ENCODE results near the gene WDR72.

WDR72 gene

DNA sequence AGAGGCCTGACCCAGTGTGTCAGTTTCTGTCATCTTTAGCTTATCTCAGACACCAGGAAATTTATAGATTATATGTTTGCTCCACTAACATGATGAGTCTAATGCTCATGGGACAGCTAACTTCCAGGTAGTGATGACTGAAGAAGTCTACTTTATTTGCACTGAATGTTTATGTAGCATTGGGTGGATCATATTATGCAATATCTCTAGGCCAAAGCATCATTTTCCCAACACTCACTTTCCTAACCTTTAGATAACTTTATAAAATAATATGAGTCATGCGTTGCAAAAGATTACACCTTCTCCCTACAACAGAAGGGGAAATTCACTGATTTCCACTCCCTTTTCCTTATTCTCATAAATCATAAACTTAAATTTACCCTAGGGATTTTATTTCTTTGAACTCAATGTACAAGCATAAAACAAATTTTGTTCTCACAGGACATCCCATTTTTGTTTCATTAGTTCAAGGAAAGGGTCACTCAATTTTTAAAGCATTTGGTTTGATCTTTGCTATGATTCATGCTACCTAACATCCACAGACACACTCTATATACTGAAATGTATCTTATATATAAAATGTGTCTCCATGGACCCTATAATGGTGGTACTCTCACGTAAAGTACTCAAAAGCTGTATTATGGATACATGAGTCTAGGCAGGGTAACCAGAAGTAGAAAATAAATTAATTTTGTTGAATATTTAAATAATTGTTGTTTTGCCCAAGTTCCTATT lies 225.2 kb downstream of the WDR72 start:
- Histone ChIP-seq H3K4me1 (ENCODE audit: control insufficient read depth, low read length) (no peaks in the 10 kb centered on the region), H4K20me1 (ENCODE audit: control insufficient read depth, insufficient read depth, low read depth, low read length) (no peaks in the 10 kb centered on the region), H3K27me3 (ENCODE audit: control insufficient read depth, low read length) (no peaks in the 10 kb centered on the region), H3K4me2 (ENCODE audit: low read length) (no peak overlapping the region), H3K9me2 (replicated peaks; ENCODE audit: control insufficient read depth, low read length) (no peaks in the 10 kb centered on the region), H3K27ac (ENCODE audit: low read depth, low read length) (no peak overlapping the region), H3K36me3 (ENCODE audit: control insufficient read depth, low read length) (no peaks in the 10 kb centered on the region), H3K79me2 (ENCODE audit: control insufficient read depth, low read length) (no peaks in the 10 kb centered on the region), H3K4me3 (ENCODE audit: low read length) (no peak overlapping the region), H3F3A (ENCODE audit: control insufficient read depth, insufficient read depth) (no peaks in the 10 kb centered on the region), H3K9me3 (ENCODE audit: control insufficient read depth, insufficient read depth, low read length) (no peaks in the 10 kb centered on the region)
- TF ChIP-seq, protein P1, sequence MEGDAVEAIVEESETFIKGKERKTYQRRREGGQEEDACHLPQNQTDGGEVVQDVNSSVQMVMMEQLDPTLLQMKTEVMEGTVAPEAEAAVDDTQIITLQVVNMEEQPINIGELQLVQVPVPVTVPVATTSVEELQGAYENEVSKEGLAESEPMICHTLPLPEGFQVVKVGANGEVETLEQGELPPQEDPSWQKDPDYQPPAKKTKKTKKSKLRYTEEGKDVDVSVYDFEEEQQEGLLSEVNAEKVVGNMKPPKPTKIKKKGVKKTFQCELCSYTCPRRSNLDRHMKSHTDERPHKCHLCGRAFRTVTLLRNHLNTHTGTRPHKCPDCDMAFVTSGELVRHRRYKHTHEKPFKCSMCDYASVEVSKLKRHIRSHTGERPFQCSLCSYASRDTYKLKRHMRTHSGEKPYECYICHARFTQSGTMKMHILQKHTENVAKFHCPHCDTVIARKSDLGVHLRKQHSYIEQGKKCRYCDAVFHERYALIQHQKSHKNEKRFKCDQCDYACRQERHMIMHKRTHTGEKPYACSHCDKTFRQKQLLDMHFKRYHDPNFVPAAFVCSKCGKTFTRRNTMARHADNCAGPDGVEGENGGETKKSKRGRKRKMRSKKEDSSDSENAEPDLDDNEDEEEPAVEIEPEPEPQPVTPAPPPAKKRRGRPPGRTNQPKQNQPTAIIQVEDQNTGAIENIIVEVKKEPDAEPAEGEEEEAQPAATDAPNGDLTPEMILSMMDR (IDR thresholded peaks at IDR 0.05; ENCODE audit: low read depth, low read length, poor library complexity, severe bottlenecking) = no peak
- no peak for TF ChIP-seq EZH2phosphoT487 (IDR thresholded peaks at IDR 0.05; ENCODE audit: borderline replicate concordance, low read length)

DNA sequence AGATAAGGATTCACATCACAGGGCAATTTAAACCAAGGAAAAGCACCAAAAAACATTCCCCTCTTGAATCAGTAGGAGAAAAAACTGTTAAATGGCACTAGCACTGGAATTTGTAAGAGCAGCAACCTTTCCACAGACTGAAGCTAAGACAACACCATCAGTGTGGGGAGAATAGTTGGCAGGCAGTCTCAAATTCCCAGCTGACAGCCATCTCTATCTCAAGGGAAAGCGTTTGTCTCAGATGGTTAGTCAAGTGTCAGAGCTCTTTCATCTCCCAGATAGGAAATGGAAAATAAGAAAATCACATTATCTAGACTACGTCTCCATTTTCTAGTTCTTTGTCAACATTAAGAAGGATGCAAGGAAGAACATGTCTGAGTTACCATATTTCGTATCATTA lies 228.7 kb downstream of the WDR72 start:
- H3K9me3 ChIP-seq (ENCODE audit: control insufficient read depth, insufficient read depth, low read length) = no peaks in the 10 kb centered on the region
- H3K4me1 ChIP-seq (ENCODE audit: control insufficient read depth, low read length) = no peaks in the 10 kb centered on the region
- no peaks in the 10 kb centered on the region for H3F3A ChIP-seq (ENCODE audit: control insufficient read depth, insufficient read depth)
- no peak overlapping the region for H3K4me2 ChIP-seq (ENCODE audit: low read length)
- no peaks in the 10 kb centered on the region for H3K79me2 ChIP-seq (ENCODE audit: control insufficient read depth, low read length)
- no peak overlapping the region for H3K27ac ChIP-seq (ENCODE audit: low read depth, low read length)
- H4K20me1 ChIP-seq (ENCODE audit: control insufficient read depth, insufficient read depth, low read depth, low read length) = no peaks in the 10 kb centered on the region
- H3K9me2 ChIP-seq (replicated peaks; ENCODE audit: control insufficient read depth, low read length) = no peaks in the 10 kb centered on the region
- no peaks in the 10 kb centered on the region for H3K36me3 ChIP-seq (ENCODE audit: control insufficient read depth, low read length)
- no peaks in the 10 kb centered on the region for H3K27me3 ChIP-seq (ENCODE audit: control insufficient read depth, low read length)
- no peak for TF ChIP-seq EZH2phosphoT487 (IDR thresholded peaks at IDR 0.05; ENCODE audit: borderline replicate concordance, low read length)
- TF ChIP-seq, protein P1 (IDR thresholded peaks at IDR 0.05; ENCODE audit: low read depth, low read length, poor library complexity, severe bottlenecking) = no peak
- no peak overlapping the region for H3K4me3 ChIP-seq (ENCODE audit: low read length)

DNA sequence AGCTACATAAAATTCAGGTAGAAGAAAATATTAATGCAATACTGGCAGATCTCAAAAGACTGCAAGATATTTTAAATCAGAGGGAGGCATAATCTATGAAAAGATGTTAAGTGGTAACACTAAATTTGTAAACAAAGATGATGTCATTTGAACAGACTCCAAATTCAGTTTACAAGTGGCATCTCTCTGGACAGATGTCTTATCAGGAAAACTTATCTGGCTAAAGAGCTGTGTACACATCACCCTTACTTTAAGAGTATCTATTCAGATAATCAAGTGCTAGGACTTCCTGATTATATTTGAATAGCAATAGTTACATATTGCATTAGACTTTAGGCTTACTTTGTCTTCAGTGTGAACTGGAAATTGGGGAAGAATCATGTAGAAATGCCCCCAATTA lies 231.5 kb downstream of the WDR72 start:
- Histone ChIP-seq H3K4me1 (ENCODE audit: control insufficient read depth, low read length) (no peaks in the 10 kb centered on the region), H3K4me2 (ENCODE audit: low read length) (no peak overlapping the region), H3K79me2 (ENCODE audit: control insufficient read depth, low read length) (no peaks in the 10 kb centered on the region), H3K9me3 (ENCODE audit: control insufficient read depth, insufficient read depth, low read length) (no peaks in the 10 kb centered on the region), H3K36me3 (ENCODE audit: control insufficient read depth, low read length) (no peaks in the 10 kb centered on the region), H3K9me2 (replicated peaks; ENCODE audit: control insufficient read depth, low read length) (no peaks in the 10 kb centered on the region), H3F3A (ENCODE audit: control insufficient read depth, insufficient read depth) (no peaks in the 10 kb centered on the region), H3K27ac (ENCODE audit: low read depth, low read length) (no peak overlapping the region), H3K27me3 (ENCODE audit: control insufficient read depth, low read length) (no peaks in the 10 kb centered on the region), H4K20me1 (ENCODE audit: control insufficient read depth, insufficient read depth, low read depth, low read length) (no peaks in the 10 kb centered on the region), H3K4me3 (ENCODE audit: low read length) (no peak overlapping the region)
- TF ChIP-seq, protein P1 (IDR thresholded peaks at IDR 0.05; ENCODE audit: low read depth, low read length, poor library complexity, severe bottlenecking) = no peak
- no peak for TF ChIP-seq EZH2phosphoT487 (IDR thresholded peaks at IDR 0.05; ENCODE audit: borderline replicate concordance, low read length)
